GM12892 (cell line): ENCODE data around the gene ADGRL3.

Experiments
- POLR2A ChIP-seq: IDR thresholded peaks from 2 replicates; pipeline ENCODE4 v1.6.1; 2011; ENCODE audit warnings: low read depth, low read length, control low read depth
- POLR2AphosphoS5 ChIP-seq: IDR thresholded peaks from 2 replicates; pipeline ENCODE4 v1.6.1; 2011; ENCODE audit warnings: low read depth, low read length, control low read depth
- TAF1 ChIP-seq: IDR thresholded peaks from 2 replicates; pipeline ENCODE4 v1.6.1; 2011; ENCODE audit warnings: low read depth, mild to moderate bottlenecking, control low read depth, low read length, borderline replicate concordance

- TF ChIP-seq POLR2A (no peak), POLR2AphosphoS5 (no peak), TAF1 (no peak)
Measured at GRCh38 chr4:61992351-61992750, 792.2 kb downstream of the ADGRL3 start.
